GM12878 (cell line): ENCODE measurements around the gene YPEL3. TPM values are rescaled to one million over a fixed set of nuclear protein-coding genes. Genes with fewer than 3 reads are reported as not detected.

ENCODE experiments used
- BCL3 ChIP-seq: IDR thresholded peaks from 2 replicates; pipeline ENCODE4 v1.6.1; 2011; ENCODE audit warnings: borderline replicate concordance, low read depth, mild to moderate bottlenecking, moderate library complexity, low read length; ENCODE audit not compliant: insufficient read depth, poor library complexity, severe bottlenecking
- CBFB ChIP-seq: IDR thresholded peaks from 2 replicates; pipeline ENCODE4 v1.6.1; 2016; ENCODE audit warnings: antibody characterized with exemption, low read depth
- IKZF1 ChIP-seq: fragments of 450-650 bp; conservative IDR thresholded peaks from 2 replicates; pipeline ENCODE4 v1.6.1; 2017; ENCODE audit warnings: antibody characterized with exemption, mild to moderate bottlenecking
- NR2C2 ChIP-seq: IDR thresholded peaks from 2 replicates; pipeline ENCODE4 v1.6.1; 2011; ENCODE audit warnings: borderline replicate concordance, low read depth; ENCODE audit not compliant: control insufficient read depth, insufficient read length
- NR2F1 ChIP-seq: fragments of 450-650 bp; conservative IDR thresholded peaks from 2 replicates; pipeline ENCODE4 v1.6.1; 2017; ENCODE audit warnings: mild to moderate bottlenecking
- SPI1 ChIP-seq: IDR thresholded peaks from 2 replicates; pipeline ENCODE4 v1.6.1; 2011; ENCODE audit warnings: low read depth, mild to moderate bottlenecking, low read length, moderate library complexity, borderline replicate concordance; ENCODE audit not compliant: insufficient read depth
- ZNF592 ChIP-seq: fragments of 450-650 bp; IDR thresholded peaks from 2 replicates; pipeline ENCODE4 v1.6.1; 2017; ENCODE audit warnings: mild to moderate bottlenecking, moderate library complexity
- ZNF622 ChIP-seq: fragments of 450-650 bp; IDR thresholded peaks from 2 replicates; pipeline ENCODE4 v1.6.1; 2017; ENCODE audit warnings: mild to moderate bottlenecking, inconsistent platforms
- polyA plus RNA-seq, 11 experiments: library from polyadenylated mRNA; depleted of rRNA in 4 of 11; unstranded in 6 of 11; stranded (reverse) in 5 of 11; fragments of >200 nt; fragmentation: Nextera tagmentation in 4 of 11; fragmentation: Illumina TruSeq in 1 of 11; extraction: Ambion mirVana in 4 of 11; extraction: Trizol in 1 of 11; gene quantifications; 1 replicate in 1 of 11; 2 replicates in 10 of 11; pipeline versions ENCODE4 v1.2.1 to v1.2.3, GENCODE V29; 2011 to 2016; ENCODE audit warnings: inconsistent platforms in 2 of 11, missing spikeins in 2 of 11, low read depth in 1 of 11
- total RNA-seq, 4 experiments: library from RNA; depleted of rRNA in 3 of 4; stranded (reverse); fragments of >200 nt in 3 of 4; fragmentation: Illumina TruSeq in 1 of 4; extraction: Trizol in 1 of 4; gene quantifications; 2 replicates each; pipeline versions ENCODE4 v1.2.1 to v1.2.3, GENCODE V29; 2013 to 2021
- TF ChIP-seq, protein P1 (sequence below): fragments of 450-650 bp; conservative IDR thresholded peaks from 2 replicates; pipeline ENCODE4 v1.6.1; 2017; ENCODE audit warnings: mild to moderate bottlenecking, moderate library complexity
- TF ChIP-seq, protein P2 (sequence below): IDR thresholded peaks from 2 replicates; pipeline ENCODE4 v1.6.1; 2011; ENCODE audit warnings: borderline replicate concordance, low read depth, mild to moderate bottlenecking, moderate library complexity, mixed read lengths, low read length; ENCODE audit not compliant: insufficient read depth; ENCODE audit errors: extremely low read length
- TF ChIP-seq, protein P3 (sequence below): fragments of 450-650 bp; IDR thresholded peaks from 2 replicates; pipeline ENCODE4 v1.6.1; 2017; ENCODE audit warnings: mild to moderate bottlenecking, low read depth, inconsistent platforms; ENCODE audit not compliant: poor library complexity, severe bottlenecking
- TF ChIP-seq, protein P4 (sequence below): fragments of 450-650 bp; IDR thresholded peaks from 2 replicates; pipeline ENCODE4 v1.6.1; 2017; ENCODE audit warnings: mild to moderate bottlenecking, moderate library complexity

YPEL3 gene
- total and polyA plus RNA-seq, 10 of the 15 experiments (the other 5 are each of a cell fraction or from before 2014, with no cell fraction given) = 1.3 to 22.0 (median 12.1) TPM

DNA sequence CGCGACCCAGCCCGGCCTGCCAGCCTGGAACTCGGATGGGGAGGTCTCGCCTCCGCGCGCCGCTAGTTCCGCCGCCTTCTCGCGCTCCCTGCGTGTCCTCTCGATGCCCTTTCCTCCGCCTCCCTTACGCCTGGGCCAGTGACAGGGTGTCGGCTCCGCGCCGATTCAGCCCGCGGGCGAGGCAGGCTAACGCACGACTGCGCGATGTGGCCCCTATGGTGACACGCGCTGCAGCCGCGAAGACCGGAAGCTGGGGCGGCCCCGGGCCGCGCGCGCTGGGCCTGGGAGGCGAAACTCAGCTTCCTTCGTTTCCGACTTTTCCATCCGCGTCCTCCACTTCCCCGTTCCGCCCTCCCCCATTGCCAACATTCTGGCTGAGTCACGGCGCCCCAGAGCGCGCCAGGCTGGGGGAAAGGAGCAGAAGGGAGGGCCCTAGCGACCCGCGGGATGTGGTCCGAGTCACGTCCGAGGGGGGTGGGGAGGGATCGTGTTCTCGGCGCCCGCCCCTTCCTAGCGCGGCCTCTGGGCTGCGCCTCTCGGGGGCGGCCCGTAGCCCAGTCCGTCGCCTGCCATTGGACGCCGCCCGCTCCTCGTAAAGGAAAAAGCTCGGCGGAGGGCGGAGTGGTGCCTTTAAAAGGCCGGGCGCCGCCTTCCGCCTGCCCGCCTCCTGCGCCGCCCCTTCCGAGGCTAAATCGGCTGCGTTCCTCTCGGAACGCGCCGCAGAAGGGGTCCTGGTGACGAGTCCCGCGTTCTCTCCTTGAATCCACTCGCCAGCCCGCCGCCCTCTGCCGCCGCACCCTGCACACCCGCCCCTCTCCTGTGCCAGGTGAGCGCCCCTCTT is 30.7 kb downstream of the YPEL3 start, which contains the start of gene ALDOA (continued):
- TF ChIP-seq, protein P1, sequence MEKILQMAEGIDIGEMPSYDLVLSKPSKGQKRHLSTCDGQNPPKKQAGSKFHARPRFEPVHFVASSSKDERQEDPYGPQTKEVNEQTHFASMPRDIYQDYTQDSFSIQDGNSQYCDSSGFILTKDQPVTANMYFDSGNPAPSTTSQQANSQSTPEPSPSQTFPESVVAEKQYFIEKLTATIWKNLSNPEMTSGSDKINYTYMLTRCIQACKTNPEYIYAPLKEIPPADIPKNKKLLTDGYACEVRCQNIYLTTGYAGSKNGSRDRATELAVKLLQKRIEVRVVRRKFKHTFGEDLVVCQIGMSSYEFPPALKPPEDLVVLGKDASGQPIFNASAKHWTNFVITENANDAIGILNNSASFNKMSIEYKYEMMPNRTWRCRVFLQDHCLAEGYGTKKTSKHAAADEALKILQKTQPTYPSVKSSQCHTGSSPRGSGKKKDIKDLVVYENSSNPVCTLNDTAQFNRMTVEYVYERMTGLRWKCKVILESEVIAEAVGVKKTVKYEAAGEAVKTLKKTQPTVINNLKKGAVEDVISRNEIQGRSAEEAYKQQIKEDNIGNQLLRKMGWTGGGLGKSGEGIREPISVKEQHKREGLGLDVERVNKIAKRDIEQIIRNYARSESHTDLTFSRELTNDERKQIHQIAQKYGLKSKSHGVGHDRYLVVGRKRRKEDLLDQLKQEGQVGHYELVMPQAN = peak; percentile 91
- TF ChIP-seq CBFB (peak; percentile 14), ZNF622 (no peak), ZNF592 (no peak), NR2C2 (no peak), BCL3 (no peak), NR2F1 (peak; percentile 54), IKZF1 (peak; percentile 98), SPI1 (peak; percentile 30; the same call in 1 of the 2 replicates)
- TF ChIP-seq, protein P2, sequence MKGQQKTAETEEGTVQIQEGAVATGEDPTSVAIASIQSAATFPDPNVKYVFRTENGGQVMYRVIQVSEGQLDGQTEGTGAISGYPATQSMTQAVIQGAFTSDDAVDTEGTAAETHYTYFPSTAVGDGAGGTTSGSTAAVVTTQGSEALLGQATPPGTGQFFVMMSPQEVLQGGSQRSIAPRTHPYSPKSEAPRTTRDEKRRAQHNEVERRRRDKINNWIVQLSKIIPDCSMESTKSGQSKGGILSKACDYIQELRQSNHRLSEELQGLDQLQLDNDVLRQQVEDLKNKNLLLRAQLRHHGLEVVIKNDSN = no peak
- TF ChIP-seq, protein P3, sequence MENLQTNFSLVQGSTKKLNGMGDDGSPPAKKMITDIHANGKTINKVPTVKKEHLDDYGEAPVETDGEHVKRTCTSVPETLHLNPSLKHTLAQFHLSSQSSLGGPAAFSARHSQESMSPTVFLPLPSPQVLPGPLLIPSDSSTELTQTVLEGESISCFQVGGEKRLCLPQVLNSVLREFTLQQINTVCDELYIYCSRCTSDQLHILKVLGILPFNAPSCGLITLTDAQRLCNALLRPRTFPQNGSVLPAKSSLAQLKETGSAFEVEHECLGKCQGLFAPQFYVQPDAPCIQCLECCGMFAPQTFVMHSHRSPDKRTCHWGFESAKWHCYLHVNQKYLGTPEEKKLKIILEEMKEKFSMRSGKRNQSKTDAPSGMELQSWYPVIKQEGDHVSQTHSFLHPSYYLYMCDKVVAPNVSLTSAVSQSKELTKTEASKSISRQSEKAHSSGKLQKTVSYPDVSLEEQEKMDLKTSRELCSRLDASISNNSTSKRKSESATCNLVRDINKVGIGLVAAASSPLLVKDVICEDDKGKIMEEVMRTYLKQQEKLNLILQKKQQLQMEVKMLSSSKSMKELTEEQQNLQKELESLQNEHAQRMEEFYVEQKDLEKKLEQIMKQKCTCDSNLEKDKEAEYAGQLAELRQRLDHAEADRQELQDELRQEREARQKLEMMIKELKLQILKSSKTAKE = no peak
- TF ChIP-seq, protein P4, sequence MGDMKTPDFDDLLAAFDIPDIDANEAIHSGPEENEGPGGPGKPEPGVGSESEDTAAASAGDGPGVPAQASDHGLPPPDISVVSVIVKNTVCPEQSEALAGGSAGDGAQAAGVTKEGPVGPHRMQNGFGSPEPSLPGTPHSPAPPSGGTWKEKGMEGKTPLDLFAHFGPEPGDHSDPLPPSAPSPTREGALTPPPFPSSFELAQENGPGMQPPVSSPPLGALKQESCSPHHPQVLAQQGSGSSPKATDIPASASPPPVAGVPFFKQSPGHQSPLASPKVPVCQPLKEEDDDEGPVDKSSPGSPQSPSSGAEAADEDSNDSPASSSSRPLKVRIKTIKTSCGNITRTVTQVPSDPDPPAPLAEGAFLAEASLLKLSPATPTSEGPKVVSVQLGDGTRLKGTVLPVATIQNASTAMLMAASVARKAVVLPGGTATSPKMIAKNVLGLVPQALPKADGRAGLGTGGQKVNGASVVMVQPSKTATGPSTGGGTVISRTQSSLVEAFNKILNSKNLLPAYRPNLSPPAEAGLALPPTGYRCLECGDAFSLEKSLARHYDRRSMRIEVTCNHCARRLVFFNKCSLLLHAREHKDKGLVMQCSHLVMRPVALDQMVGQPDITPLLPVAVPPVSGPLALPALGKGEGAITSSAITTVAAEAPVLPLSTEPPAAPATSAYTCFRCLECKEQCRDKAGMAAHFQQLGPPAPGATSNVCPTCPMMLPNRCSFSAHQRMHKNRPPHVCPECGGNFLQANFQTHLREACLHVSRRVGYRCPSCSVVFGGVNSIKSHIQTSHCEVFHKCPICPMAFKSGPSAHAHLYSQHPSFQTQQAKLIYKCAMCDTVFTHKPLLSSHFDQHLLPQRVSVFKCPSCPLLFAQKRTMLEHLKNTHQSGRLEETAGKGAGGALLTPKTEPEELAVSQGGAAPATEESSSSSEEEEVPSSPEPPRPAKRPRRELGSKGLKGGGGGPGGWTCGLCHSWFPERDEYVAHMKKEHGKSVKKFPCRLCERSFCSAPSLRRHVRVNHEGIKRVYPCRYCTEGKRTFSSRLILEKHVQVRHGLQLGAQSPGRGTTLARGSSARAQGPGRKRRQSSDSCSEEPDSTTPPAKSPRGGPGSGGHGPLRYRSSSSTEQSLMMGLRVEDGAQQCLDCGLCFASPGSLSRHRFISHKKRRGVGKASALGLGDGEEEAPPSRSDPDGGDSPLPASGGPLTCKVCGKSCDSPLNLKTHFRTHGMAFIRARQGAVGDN = peak; percentile 97
